Measurements from ENCODE around the gene RBBP6. TPM values are rescaled to one million over a fixed set of nuclear protein-coding genes. Genes with fewer than 3 reads are reported as not detected.

RBBP6 gene
- total and polyA plus RNA-seq, 9 of the 15 experiments (the other 6 are each of a cell fraction or from before 2014, with no cell fraction given): 19.2 to 76.6 (median 42.7) TPM

DNA sequence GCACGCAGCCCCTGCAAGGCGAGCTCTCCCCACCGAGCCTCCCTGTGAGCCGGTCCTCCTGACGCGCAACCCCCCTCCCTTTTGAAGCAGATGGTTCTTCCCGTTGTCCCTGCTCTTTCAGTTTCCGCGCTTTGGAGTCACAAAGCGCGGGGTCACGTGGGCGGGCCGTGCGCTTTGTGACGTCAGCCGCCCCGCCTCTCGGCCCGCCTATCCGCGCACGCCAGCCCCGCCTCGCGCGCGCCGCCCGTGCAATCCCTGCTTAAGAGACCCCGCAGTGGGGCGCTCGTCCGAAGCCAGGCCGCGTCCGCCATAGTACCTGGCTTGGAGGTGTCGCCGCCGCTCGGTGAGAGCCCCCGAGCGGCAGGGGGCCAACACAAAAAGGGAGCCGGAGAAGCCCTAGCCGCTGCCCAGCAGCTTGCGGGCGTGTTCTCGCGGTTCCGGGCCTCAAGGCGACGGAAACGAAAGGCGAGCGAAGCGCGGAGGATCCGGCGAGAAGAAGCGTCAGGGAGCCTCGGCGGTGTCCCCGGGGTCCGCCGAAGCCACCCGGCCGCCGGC lies at the start of gene RBBP6 (continued):
- TF ChIP-seq, protein P1, sequence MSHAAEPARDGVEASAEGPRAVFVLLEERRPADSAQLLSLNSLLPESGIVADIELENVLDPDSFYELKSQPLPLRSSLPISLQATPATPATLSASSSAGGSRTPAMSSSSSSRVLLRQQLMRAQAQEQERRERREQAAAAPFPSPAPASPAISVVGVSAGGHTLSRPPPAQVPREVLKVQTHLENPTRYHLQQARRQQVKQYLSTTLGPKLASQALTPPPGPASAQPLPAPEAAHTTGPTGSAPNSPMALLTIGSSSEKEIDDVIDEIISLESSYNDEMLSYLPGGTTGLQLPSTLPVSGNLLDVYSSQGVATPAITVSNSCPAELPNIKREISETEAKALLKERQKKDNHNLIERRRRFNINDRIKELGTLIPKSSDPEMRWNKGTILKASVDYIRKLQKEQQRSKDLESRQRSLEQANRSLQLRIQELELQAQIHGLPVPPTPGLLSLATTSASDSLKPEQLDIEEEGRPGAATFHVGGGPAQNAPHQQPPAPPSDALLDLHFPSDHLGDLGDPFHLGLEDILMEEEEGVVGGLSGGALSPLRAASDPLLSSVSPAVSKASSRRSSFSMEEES (CRISPR knock-in tag; IDR thresholded peaks at IDR 0.05): peak; percentile 97
- TF ChIP-seq DMBX1 (CRISPR knock-in tag; IDR thresholded peaks at IDR 0.05; ENCODE audit: borderline replicate concordance): no peak
- TF ChIP-seq CCAR2 (IDR thresholded peaks at IDR 0.05; ENCODE audit: low read depth, low read length): no peak
- TF ChIP-seq ZNF778 (CRISPR knock-in tag; IDR thresholded peaks at IDR 0.05): no peak
- TF ChIP-seq PTTG1 (tag; IDR thresholded peaks at IDR 0.05; ENCODE audit: low read depth): no peak
- TF ChIP-seq GABPB2 (CRISPR knock-in tag; conservative IDR thresholded peaks at IDR 0.05): no peak
- TF ChIP-seq LARP7 (IDR thresholded peaks at IDR 0.05): no peak
- TF ChIP-seq CBFA2T2 (conservative IDR thresholded peaks at IDR 0.05): peak; percentile 77
- TF ChIP-seq TGIF2 (CRISPR knock-in tag; IDR thresholded peaks at IDR 0.05): no peak
- no peak for TF ChIP-seq MTA1 (IDR thresholded peaks at IDR 0.05; ENCODE audit: borderline replicate concordance)
- no peak for TF ChIP-seq ZNF57 (CRISPR knock-in tag; IDR thresholded peaks at IDR 0.05)
- no peak for TF ChIP-seq PKNOX1 (IDR thresholded peaks at IDR 0.05)
- TF ChIP-seq, protein P2, sequence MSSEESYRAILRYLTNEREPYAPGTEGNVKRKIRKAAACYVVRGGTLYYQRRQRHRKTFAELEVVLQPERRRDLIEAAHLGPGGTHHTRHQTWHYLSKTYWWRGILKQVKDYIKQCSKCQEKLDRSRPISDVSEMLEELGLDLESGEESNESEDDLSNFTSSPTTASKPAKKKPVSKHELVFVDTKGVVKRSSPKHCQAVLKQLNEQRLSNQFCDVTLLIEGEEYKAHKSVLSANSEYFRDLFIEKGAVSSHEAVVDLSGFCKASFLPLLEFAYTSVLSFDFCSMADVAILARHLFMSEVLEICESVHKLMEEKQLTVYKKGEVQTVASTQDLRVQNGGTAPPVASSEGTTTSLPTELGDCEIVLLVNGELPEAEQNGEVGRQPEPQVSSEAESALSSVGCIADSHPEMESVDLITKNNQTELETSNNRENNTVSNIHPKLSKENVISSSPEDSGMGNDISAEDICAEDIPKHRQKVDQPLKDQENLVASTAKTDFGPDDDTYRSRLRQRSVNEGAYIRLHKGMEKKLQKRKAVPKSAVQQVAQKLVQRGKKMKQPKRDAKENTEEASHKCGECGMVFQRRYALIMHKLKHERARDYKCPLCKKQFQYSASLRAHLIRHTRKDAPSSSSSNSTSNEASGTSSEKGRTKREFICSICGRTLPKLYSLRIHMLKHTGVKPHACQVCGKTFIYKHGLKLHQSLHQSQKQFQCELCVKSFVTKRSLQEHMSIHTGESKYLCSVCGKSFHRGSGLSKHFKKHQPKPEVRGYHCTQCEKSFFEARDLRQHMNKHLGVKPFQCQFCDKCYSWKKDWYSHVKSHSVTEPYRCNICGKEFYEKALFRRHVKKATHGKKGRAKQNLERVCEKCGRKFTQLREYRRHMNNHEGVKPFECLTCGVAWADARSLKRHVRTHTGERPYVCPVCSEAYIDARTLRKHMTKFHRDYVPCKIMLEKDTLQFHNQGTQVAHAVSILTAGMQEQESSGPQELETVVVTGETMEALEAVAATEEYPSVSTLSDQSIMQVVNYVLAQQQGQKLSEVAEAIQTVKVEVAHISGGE (CRISPR knock-in tag; IDR thresholded peaks at IDR 0.05): peak in 1 of 3 experiments; percentile 52; a peak in 2 of 6 replicates
- no peak for TF ChIP-seq ZNF79 (CRISPR knock-in tag; IDR thresholded peaks at IDR 0.05; ENCODE audit: low read depth)
- TF ChIP-seq MBD1 (CRISPR knock-in tag; IDR thresholded peaks at IDR 0.05): no peak
- no peak for TF ChIP-seq ZNF431 (CRISPR knock-in tag; IDR thresholded peaks at IDR 0.05)
- TF ChIP-seq CTBP1 (IDR thresholded peaks at IDR 0.05; ENCODE audit: borderline replicate concordance): peak; percentile 86
- no peak for TF ChIP-seq CEBPB (tag; IDR thresholded peaks at IDR 0.05)
- no peak for TF ChIP-seq PTRF (tag; IDR thresholded peaks at IDR 0.05)
- TF ChIP-seq DDX20 (tag; IDR thresholded peaks at IDR 0.05; ENCODE audit: low read depth): no peak
- TF ChIP-seq SREBF1 (IDR thresholded peaks at IDR 0.05; ENCODE audit: borderline replicate concordance, low read depth, low read length): peak; percentile 60; the same call in 1 of the 2 replicates
- TF ChIP-seq MYNN (IDR thresholded peaks at IDR 0.05): peak; percentile 33; the same call in 1 of the 2 replicates
- no peak for TF ChIP-seq MYNN (CRISPR knock-in tag; IDR thresholded peaks at IDR 0.05)
